Fibroblast of skin of scalp (primary cell): Measurements from ENCODE around the gene IRS1. TPM values are rescaled to one million over a fixed set of nuclear protein-coding genes. Genes with fewer than 3 reads are reported as not detected.
A peak's percentile ranks its signal among the peaks of the same experiment; 100 is the strongest.
"Not testable (repeated sequence)": the region's sequence is repeated elsewhere in the genome, so short reads cannot be mapped to it uniquely, and the experiment has no call there.

Source experiments
- DNase-seq: peaks from one replicate; pipeline ENCODE4 v3.0.0-alpha.2; 2013
- polyA plus RNA-seq, 2 experiments: library from polyadenylated mRNA; unstranded; fragments of 120-200 nt; gene quantifications; one replicate each; pipeline ENCODE4 v1.2.1, GENCODE V29; 2013; ENCODE audit not compliant: insufficient read length in 2 of 2

Gene IRS1, protein sequence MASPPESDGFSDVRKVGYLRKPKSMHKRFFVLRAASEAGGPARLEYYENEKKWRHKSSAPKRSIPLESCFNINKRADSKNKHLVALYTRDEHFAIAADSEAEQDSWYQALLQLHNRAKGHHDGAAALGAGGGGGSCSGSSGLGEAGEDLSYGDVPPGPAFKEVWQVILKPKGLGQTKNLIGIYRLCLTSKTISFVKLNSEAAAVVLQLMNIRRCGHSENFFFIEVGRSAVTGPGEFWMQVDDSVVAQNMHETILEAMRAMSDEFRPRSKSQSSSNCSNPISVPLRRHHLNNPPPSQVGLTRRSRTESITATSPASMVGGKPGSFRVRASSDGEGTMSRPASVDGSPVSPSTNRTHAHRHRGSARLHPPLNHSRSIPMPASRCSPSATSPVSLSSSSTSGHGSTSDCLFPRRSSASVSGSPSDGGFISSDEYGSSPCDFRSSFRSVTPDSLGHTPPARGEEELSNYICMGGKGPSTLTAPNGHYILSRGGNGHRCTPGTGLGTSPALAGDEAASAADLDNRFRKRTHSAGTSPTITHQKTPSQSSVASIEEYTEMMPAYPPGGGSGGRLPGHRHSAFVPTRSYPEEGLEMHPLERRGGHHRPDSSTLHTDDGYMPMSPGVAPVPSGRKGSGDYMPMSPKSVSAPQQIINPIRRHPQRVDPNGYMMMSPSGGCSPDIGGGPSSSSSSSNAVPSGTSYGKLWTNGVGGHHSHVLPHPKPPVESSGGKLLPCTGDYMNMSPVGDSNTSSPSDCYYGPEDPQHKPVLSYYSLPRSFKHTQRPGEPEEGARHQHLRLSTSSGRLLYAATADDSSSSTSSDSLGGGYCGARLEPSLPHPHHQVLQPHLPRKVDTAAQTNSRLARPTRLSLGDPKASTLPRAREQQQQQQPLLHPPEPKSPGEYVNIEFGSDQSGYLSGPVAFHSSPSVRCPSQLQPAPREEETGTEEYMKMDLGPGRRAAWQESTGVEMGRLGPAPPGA (N-terminal part only)
- 9.8 TPM for polyA plus RNA-seq (2013, experiment 1 of 2; ENCODE audit: insufficient read length)
- 9.5 TPM for polyA plus RNA-seq (2013, experiment 2 of 2; ENCODE audit: insufficient read length)

DNA sequence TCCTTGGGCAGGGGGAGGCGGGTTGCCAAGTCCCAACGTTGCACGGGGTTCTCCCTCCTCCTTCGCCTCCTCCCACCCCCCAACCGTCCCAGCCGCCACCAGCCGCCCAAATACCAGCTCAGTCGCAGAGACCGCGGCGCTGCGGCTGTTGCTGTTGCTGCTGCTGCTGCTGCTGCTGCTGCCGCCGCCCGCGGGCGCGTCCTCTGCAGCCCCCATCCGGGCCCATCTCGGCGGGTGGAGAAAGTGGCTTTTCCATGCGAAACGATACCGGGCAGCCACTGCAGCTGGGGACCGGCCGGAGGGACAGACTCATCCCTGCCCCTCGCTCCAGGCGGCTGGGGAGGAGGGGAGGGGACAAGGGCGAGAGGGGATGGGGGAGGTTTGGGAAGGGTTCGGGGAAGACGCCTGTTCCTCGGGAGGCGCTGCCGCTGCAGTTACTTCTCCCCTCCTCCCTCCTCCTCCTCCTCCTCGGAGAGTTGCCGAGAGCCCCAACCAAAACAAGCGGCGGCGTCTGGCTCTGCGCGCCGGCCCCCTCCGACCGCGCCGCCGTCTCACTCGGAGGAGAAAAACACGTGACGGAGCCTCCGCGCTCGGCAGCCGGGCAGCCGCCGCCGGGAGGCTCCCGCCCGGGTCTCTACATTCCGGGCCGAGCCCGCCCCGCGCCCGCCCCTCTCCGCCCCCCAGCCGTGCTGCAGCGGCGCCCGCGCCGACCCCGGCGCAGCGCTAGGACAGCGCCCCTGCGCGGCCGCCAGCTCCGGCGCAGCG lies at the start of gene IRS1:
TSS of gene IRS1 (minus strand) at position 610 of the 765 bp plus-strand sequence. CDS start 1,082 bp downstream, outside the sequence.
- DNase-seq, result peak; percentile 87

DNA sequence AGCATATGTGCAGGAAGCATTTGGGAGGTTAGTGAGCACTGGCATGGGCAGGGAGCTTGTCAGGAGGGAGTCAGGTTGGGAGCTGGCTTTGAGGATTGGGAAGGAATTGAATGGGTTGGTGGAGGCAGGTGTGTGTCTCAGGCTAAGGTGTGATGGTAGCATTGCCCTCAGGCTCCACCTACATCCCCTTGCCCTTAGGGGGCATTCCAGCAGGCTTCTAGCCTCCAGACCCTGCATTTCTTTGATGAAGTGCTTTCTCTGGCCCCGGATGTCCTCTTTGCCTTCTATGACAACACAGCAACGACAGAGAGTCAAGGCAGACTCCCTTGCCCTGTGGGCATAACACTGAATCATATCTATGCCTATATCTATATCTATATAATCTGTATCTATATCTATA lies 49.7 kb upstream of the IRS1 start:
- no peak for DNase-seq

DNA sequence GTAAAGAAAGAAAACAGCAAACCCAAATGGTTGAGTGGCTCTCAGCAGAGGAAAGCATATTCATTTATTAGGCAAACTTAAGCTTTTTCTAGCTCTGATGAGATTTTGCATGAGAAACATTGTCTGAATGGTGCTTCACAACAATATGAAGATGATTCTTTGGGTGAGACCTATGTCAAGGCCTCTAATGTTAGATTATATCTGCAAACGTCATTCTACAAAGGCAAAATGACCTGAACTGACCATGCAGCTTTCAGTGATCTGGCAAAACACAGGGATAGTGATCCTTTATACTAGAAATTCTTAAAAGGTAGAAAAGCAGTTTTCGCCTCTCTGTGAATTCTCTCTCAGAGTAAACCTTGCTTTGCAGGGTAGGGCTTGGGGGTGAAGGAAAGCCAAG lies 47.9 kb upstream of the IRS1 start:
- no peak for DNase-seq

DNA sequence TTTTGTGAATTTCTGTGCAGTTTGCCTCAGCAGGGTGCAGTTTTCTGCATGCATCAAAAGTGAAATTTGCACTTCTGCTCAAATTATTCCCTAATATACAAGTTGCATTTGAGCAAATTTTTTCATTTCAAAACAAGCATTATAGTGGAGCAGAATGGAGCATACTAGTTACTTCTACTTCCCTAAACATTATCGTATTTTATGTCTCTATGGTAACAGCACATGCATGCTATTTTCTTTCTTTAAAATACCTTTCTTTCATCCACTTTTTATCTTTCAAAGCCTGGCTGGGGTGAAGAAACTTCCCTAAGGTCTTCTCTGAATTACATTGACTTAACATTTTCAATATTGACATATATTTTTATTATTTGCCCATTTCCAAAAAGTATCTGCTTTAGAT lies 47.5 kb upstream of the IRS1 start:
- DNase-seq, result no peak

DNA sequence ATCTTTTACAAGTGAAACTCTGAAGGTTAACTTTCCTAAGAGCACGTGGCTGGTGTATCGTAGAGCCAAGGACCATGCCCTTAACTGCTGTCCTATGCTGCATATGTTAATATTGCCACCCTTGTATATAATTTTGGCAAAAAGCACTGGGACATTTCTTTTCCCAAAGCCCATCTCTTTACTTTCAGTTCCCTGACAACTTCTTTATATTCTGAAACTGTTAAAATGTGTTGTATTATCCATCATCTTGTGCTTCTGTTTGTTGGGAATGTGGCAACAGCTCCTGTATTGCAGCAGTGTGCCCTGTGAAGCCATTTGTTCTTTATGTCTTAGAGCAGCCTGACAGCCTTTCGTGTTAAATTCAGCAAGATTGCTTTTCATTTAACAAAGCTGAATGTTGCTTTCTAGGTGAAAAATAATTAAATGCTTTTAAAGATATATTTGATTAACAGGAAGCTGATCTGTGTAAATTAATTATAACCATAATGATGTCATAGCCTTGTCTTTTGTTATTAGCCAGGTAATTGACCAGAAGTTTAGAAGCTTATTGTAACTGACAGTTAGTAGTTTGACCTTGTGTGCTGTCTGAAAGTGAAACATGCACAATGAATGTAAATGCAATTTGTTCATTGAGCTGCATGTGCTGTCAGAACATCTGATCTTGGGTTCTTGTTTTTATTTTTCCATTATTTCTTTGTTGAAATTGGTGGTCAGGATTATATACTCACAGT lies 45.9 kb upstream of the IRS1 start:
- DNase-seq, result no peak

DNA sequence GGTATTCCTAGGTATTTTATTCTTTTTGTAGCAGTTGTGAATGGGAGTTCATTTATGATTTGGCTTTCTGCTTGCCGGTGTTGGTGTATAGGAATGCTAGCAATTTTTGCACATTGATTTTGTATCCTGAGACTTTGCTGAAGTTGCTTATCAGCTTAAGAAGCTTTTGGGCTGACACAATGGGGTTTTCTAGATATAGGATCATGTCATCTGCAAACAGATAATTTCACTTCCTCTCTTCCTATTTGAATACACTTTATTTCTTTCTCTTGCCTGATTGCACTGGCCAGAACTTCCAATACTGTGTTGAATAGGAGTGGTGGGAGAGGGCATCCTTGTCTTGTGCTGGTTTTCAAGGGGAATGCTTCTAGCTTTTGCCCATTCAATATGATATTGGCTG lies 43.4 kb upstream of the IRS1 start:
- DNase-seq, result not testable (repeated sequence)

DNA sequence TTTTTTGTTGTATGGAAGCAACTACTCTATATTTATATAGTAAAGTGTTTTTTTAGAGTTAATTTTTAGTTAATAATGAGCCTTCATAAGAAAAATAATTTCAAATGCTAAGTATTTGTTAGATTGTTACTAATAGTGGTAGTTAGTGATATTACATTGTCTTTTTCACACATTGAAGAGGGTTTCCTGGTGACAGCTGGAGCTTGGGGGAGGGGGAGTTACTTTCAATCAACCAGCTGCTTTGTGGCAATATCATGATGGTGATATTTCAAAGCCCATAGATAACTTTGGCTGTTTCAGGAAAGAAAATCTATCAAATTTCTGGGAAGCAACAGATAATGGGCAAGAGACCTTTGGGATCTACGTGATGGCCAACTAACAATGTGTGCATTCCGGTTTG lies 40.3 kb upstream of the IRS1 start:
- DNase-seq, result no peak

DNA sequence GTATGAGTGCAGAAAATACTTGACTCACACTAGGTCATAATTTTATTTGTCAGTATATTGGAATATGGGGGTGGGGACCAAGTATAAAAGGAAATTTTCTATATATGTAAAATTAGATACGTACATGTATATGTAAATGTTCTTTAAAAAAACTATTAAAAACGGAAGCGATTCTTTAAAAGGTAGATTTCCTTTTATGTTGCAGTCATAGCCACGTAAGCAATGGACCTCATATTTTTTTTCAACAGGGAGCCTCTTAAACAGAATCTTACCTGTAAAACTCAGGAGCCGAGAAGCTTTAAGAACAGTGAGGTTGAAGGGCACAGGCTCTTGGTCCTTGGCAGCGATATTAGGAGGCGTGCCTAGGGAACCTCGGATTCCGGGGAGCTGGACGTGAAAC lies 39.5 kb upstream of the IRS1 start:
- no peak for DNase-seq

DNA sequence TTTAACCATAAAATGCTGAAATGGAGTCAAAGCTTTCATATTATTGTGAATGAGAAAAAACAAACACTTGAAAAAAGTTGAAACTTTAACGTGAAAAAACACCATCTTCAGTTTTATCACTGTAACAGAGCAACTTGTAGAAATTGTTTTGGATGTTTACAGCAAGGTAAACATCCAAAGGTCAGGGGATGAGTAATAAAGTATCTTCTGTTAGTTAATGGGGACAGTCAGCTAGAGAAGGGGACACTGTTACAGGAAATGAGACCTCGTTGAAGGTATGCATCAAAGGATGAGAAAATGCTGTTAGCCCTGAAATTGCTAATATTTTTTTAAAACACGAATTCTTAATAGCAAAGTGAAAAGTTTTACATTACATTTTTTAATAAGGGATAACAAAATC lies 39.1 kb upstream of the IRS1 start:
- DNase-seq, result no peak

DNA sequence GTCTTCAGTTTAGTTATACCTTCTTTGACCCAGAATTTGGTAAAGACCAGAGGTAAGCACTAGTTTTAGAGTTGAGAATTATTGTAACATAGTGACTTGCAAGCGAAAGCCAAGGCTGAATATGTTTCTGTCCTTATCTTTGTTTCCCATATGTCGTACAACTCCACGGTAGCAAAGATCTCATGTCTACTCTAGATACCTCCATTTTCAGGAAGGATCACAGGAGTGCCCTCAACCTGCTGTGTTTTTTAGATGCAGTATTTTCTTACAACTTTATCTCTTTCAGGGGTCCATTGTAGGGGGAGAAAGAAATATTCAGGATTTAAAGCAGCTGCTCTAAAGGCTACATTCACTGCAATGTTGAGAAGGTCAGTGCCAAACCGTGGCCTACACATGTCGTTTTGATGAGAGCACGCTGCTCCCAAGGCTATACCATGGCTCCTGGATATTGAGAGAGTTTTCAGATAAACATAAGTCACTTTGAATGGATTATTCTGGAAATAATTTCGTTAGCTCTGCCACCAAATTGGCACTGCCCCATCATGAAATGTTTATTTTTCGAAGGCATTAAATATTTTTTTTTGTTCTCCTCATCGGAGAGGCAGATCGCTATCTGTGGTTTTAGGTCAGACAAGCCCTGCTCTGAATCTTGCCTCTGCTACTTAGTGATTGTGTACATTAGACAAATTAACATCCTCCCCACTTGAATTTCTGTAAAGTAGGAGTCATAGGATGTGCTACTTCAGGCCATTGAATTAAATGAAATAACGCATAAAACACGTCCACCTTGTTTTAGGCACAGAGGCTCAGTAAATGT lies 38.4 kb upstream of the IRS1 start:
- no peak for DNase-seq

DNA sequence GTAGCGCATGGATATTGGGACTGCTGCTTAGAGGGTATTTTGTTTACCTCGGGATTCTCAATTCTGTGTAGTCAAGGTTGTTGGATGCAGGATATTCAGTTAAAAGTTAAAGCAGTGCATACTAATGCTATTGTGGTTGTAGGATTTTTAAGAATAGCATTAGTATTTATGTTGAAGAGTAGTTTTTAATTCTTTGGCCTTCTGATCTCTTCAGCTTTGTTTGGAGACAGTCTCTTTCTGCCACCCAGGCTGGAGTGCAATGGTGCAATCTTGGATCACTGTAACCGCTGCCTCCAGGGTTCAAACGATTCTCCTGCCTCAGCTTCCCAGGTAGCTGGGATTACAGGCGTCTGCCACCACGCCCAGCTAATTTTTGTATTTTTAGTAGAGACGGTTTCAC lies 37.7 kb upstream of the IRS1 start:
- DNase-seq, result no peak

DNA sequence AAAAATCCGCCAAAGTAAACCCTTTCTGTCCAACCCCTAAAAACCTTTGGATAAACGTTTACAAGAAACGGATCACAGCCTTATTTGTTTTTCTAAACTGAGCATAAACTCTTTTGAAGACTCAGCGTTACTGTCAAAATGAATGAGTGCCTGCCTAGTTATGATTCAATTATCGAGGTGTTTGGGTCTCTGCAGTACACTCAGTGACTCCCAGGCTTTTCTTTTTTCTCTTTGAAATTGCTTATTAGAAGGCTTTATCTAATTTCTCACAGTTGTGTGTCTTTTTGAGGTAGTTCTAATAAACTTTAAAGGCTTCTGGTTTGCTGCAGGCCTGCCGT lies 36.9 kb upstream of the IRS1 start:
- DNase-seq, result no peak

DNA sequence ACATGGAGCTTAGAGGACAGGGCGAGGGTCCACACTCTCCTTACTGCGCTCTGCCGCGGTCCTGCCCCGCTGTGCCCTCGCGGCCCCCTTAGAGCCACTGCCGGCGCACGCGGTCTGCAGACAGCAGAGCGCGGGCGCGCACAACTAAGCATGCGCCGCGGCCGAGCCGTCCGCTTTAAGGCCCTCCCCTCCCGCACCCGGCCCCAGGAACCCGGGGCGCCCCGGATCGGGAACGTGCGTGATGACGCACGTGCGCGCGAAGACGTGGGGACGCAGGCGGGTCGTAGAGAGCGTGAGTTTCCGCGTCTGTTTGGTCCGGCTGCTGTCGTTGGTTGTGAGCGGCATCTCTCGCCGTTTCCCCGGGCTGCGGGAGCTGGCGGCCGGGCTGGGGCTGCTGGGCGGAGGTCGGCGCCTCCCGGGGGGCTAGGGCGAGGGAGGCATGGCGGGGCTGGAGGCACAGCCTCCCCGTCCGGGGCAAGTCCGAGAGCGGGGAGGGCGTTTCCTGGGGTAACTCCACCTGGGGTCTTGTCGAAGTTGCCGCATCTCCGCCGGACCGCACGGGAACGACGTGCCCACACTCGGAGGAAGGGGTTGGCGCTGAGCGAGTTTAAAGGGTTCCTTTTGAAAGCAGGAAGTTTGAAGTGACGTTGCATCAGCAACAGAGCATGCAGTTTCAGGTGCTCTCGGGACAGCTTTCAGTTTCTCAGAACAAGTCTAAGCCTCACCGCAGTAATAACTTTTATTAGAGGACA lies 36.4 kb upstream of the IRS1 start, which contains the start of gene RHBDD1:
TSS of gene RHBDD1 (plus strand) at position 259 of the 752 bp plus-strand sequence. CDS start 28,640 bp downstream, outside the sequence.
- DNase-seq, result peak; percentile 97

DNA sequence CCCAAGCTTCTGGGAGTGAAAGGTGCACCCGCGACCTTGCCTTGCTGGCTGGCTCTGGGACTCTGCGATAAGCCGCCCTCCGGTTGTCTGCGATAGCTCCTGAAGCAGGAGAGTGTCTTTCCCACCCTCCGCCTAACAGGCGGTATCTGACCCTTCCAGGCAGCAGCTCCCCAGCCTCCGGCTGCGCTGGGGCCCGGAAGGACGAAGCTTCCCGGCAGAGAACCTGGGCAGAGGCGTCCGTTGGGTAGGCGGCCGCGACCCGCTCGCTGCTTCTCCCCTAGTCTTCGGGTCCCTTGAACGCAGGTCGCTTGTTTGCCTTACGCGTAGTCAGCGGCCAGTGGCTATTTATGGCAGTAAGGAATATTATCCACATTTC lies 35.8 kb upstream of the IRS1 start:
- DNase-seq, result no peak

DNA sequence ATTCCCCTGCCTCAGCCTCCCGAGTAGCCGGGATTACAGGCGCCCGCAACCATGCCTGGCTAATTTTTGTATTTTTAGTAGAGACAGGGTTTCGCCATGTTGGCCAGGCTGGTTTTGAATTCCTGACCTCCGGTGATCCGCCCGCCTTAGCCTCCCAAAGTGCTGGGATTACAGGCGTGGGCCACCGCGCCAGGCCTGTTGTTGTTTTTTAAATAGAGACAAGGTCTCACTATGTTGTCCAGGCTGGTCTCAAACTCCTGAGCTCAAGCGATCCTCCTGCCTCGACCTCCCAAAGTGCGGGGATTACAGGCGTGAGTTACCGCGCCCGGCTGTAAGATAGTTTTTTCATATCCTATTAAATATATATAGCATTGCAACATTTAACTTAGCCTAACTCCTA lies 35.3 kb upstream of the IRS1 start:
- DNase-seq, result not testable (repeated sequence)

DNA sequence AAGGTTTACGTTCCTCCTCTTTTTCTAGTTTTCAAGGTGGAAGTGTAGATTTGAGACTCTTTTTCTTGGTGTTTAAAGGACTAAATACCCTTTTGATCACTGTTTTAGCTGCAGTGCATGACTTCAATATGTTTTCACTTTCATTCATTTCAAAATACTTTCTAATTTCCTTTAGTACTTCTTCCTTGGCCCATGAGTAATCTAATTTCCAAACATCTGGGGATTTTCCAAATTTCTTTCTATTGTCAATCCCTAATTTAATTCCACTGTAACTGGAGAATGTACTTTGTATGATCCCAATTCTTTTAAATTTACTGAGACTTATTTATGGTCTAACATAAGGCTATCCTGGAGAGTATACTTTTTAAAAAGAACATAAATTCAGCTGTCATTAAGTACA lies 32.4 kb upstream of the IRS1 start:
- DNase-seq, result no peak

DNA sequence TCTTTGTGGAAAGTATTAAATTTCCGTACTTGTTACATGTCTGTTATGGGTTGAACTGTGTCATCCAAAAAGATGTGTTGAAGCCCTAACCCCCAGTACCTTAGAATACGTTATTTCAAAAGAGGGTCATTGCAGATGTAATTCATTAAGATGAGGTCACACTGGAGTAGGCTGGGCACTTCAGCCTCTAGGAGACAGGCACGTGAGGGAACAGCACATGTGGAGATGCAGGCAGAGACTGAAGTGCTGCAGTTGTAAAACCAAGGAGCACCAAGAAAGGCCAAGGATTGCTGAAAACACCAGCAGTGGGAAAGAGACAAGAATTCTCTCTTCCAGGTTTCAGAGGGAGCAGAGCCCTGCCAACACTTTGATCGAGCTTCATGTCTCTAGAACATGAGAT lies 31.6 kb upstream of the IRS1 start:
- no peak for DNase-seq

DNA sequence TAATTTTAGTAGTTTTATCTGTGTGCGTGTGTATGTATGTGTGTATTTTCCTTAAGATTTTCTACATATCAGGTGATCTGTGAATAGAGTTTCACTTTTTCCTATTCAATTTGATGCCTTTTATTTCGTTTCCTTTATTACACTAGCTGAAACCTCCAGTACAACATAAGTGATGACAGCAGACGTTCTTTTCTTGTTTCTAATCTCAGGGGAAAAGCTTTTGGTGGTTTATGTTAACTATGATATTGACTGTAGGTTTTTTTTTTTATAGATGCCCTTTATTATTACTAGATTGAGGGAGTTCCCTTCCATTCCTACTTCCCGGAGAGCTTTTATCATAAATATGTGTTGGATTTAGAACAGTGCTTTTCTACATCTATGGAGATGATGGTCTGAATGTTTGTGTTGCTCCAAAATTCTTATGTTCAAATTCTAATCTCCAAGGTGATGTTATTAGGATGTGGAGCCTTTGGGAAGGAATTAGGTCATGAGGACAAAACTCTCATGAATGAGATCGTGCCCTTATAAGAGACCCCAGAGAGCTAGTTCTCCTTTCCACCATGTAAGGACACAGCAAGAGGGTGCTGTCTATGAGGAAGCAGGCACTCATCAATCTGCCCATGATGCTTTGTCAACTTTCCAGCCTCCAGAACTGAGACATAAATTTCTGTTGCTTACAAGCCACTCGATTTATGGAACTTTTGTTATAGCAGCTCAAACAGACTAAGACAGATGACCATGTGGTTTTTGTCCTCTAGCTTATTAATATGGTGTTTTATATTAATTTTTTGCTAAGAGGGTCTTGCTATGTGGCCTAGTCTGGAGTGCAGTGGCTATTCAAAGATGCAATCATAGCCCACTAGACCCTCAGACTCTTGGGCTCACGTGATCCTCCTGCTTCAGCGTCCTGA lies 30.4 kb upstream of the IRS1 start:
- DNase-seq, result no peak

DNA sequence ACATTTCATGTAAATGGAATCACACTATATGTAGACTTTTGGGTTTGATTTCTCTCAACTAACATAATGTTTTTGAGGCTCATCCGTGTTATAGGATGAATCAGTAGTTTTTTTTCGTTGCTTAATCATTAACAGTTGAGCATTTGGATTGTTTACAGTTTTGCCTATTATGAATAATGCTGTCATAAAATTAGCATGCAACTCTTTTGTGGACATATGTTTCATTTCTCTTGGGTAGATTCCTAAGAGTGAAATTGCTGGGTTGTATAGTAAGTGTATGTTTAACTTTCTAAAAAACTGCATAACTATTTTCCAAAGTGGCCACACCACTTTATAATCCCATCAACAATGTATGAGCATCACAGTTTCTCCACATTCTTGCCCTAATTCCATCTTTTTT lies 28.6 kb upstream of the IRS1 start:
- peak; percentile 56 for DNase-seq
